Pancreas (tissue), 10 donors: ENCODE measurements around the gene PIGO. TPM values are rescaled to one million over a fixed set of nuclear protein-coding genes. Genes with fewer than 3 reads are reported as not detected.

Source experiments
- ATAC-seq, 4 donors: fragments of 200-7000 bp; cut with Tn5 transposase; one replicate each; pipeline versions ENCODE4 v1.8.0 to v1.9.1; 2020; ENCODE audit warnings: mild to moderate bottlenecking in 4 of 4, moderate library complexity in 4 of 4
- DNase-seq, 6 donors: peaks; one replicate each; pipeline ENCODE4 v3.0.0-alpha.2; 2020
- FAIRE-seq: peaks from 2 replicates; lab custom pipeline; 2012; peaks lifted over from hg19 to GRCh38; lab: Jason Lieb, UNC
- H3K27ac ChIP-seq, 4 donors: fragments of 200-600 bp; sonication (generic); 1 replicate in 3 of 4; 2 replicates in 1 of 4; pipeline versions ENCODE4 v1.5.0 to v1.8.0; 2020
- H3K27me3 ChIP-seq, 4 donors: fragments of 200-600 bp; one replicate each; pipeline ENCODE4 v1.8.0; 2021
- H3K36me3 ChIP-seq, 3 donors: fragments of 200-600 bp; sonication (generic) in 1 of 3; one replicate each; pipeline versions ENCODE4 v1.5.0 to v1.8.0; 2020 to 2021
- H3K4me1 ChIP-seq, 3 donors: fragments of 200-600 bp; one replicate each; pipeline ENCODE4 v1.8.0; 2021
- H3K4me3 ChIP-seq, 4 donors: fragments of 200-600 bp; sonication (generic) in 2 of 4; one replicate each; pipeline versions ENCODE4 v1.5.0 to v1.8.0; 2020 to 2021
- H3K9me3 ChIP-seq, 4 donors: fragments of 200-600 bp; one replicate each; pipeline ENCODE4 v1.8.0; 2021
- WGBS, 2 donors: extraction: QIAGEN DNeasy Blood & Tissue Kit; methylation state at CpG; one replicate each; pipeline ENCODE4 v1.1.7; 2013; 5-methylcytosine and 5-hydroxymethylcytosine counted together
- intact Hi-C, 3 donors: fragments of 100-400 bp; cut with DNase I; formaldehyde crosslinking; loops; one replicate each; pipeline versions ENCODE4 v1.11.1 to v1.14.2; 2022
- polyA plus RNA-seq, 2 donors: library from polyadenylated mRNA; stranded (reverse); fragments of 200-250 nt; gene quantifications; one replicate each; pipeline ENCODE4 v1.2.3, GENCODE V29; 2013
- total RNA-seq, 6 donors: library from RNA; stranded (reverse); fragmentation: NEBNext Ultra II Directional in 4 of 6; extraction: Animal tissue kit (Norgen Biotek cat#: 25700) in 4 of 6; gene quantifications; one replicate each; pipeline versions ENCODE4 v1.2.1 to v1.2.4, GENCODE V29; 2021 to 2023
- TF ChIP-seq, protein P1 (sequence below), 4 donors: fragments of 200-600 bp; sonication (generic) in 3 of 4; IDR thresholded peaks; one replicate each; pipeline versions ENCODE4 v1.5.0 to v1.8.0; 2021; ENCODE audit warnings: antibody characterized with exemption in 4 of 4
- donor health status: healthy with polysubstance abuse.
- donor health status: DM: no; HTN: no; CAD: no; lungs with moderate emphysema.
- donor health status: DM: no; HTN: no; CAD: no.
- donor health status: control.
- donor health status: control.
- donor health status: Bipolar disorder and iron deficiency.
- donor health status: DM: yes; HTN: yes; CAD: no.
- donor health status: DM: no; HTN: no; CAD: no.
- donor health status: DM: no; HTN: no; CAD: no.
- donor health status: DM: yes; HTN: yes; CAD: no.

Gene PIGO
- total and polyA plus RNA-seq, 8 donors = 14.2 to 26.1 (median 17.7) TPM

DNA sequence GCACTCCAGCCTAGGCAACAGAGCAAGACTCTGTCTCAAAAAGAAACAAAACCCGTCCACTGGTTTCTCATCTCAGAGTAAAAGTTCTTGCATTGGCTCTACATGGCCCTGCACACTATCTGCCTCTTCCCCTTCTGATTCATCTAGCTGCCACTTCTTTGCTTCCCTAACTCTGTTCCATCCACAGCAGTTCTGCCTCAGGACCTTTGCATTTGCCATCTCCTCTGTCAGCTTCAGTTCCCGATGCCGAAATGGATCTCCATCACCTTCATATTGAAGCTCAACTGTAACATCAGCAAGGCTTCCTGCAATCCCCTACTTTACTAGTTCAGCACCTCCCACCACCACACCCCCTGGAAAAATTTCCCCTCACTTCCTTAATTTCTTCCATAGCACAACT is 1.2 kb upstream of the PIGO start:
- Histone ChIP-seq H3K9me3 (no peaks in the 10 kb centered on the region), H3K4me1 (peaks cover 5 to 12% (median 6%) of the 10 kb centered on the region in 3 donors), H3K36me3 (peaks cover 0 to 5% (median 0%) of the 10 kb centered on the region in 3 donors), H3K4me3 (no peak overlapping the region), H3K27ac (no peak overlapping the region), H3K27me3 (no peaks in the 10 kb centered on the region)
- TF ChIP-seq, protein P1, sequence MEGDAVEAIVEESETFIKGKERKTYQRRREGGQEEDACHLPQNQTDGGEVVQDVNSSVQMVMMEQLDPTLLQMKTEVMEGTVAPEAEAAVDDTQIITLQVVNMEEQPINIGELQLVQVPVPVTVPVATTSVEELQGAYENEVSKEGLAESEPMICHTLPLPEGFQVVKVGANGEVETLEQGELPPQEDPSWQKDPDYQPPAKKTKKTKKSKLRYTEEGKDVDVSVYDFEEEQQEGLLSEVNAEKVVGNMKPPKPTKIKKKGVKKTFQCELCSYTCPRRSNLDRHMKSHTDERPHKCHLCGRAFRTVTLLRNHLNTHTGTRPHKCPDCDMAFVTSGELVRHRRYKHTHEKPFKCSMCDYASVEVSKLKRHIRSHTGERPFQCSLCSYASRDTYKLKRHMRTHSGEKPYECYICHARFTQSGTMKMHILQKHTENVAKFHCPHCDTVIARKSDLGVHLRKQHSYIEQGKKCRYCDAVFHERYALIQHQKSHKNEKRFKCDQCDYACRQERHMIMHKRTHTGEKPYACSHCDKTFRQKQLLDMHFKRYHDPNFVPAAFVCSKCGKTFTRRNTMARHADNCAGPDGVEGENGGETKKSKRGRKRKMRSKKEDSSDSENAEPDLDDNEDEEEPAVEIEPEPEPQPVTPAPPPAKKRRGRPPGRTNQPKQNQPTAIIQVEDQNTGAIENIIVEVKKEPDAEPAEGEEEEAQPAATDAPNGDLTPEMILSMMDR (IDR thresholded peaks at IDR 0.05) = no peak
- no peak for DNase-seq
- FAIRE-seq = no peak
- intact Hi-C loops = no loop called here
- no peak for ATAC-seq
- WGBS, 2 donors = 63 to 71% methylated on average over 3 of the region's 3 CpGs

DNA sequence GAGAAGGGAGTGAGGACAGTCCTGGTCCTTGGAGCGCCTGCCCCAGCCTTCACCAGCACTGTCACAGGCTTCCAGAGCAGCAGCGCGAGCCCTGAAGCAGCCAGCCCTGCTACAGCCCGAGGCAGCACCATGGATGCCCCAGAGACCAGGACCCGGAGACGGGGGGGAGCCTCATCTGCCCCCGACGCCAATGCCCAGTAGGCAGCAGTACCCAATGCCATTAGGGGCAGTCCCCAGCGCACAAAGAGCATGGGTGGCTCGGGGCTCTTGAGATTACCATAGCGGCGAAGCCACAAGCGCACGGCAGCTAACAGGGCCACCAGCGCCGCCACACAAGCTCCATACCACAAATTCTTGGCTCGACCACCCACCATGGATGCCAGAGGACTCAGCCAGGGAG is 4.9 kb downstream of the PIGO start:
- TF ChIP-seq, protein P1 (IDR thresholded peaks at IDR 0.05) = no peak
- no peak for FAIRE-seq
- no peak for ATAC-seq
- H3K27ac ChIP-seq = no peak overlapping the region
- peaks cover 5 to 38% (median 26%) of the 10 kb centered on the region in 3 donors for H3K36me3 ChIP-seq
- DNase-seq = no peak
- 94 to 99% methylated on average over 17 of the region's 17 CpGs for WGBS, 2 donors
- H3K9me3 ChIP-seq = no peaks in the 10 kb centered on the region
- H3K4me3 ChIP-seq = no peak overlapping the region
- no peaks in the 10 kb centered on the region for H3K27me3 ChIP-seq
- peaks cover 0 to 5% (median 0%) of the 10 kb centered on the region in 3 donors for H3K4me1 ChIP-seq
- intact Hi-C loops = no loop called here

DNA sequence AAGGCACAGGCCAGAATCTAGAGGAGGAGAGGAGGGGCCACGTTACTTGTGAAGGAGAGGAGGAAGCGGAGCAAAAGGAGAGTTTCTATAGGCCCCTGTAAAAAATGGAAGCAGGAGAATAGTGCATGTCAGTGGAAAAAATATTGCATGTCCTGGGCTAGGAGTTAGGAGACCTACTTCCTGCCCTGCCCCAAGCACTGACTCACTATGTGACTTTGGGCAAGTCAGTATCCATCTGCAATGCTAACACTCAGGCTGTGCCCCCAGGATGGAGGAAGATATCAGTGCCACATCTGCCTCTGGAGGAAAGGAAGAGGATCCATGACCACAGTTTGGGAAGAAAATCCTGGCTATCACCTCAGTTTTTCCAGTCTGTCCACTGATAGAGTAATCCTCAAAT is 7.0 kb downstream of the PIGO start:
- H3K4me1 ChIP-seq = no peaks in the 10 kb centered on the region
- ATAC-seq (no peak), DNase-seq (no peak), FAIRE-seq (no peak)
- no peaks in the 10 kb centered on the region for H3K27me3 ChIP-seq
- peaks cover 5 to 38% (median 26%) of the 10 kb centered on the region in 3 donors for H3K36me3 ChIP-seq
- H3K27ac ChIP-seq = no peak overlapping the region
- TF ChIP-seq, protein P1 (IDR thresholded peaks at IDR 0.05) = no peak
- no peak overlapping the region for H3K4me3 ChIP-seq
- intact Hi-C loops = no loop called here
- H3K9me3 ChIP-seq = no peaks in the 10 kb centered on the region
- WGBS, 2 donors = 94 to 95% methylated on average over 2 of the region's 2 CpGs

DNA sequence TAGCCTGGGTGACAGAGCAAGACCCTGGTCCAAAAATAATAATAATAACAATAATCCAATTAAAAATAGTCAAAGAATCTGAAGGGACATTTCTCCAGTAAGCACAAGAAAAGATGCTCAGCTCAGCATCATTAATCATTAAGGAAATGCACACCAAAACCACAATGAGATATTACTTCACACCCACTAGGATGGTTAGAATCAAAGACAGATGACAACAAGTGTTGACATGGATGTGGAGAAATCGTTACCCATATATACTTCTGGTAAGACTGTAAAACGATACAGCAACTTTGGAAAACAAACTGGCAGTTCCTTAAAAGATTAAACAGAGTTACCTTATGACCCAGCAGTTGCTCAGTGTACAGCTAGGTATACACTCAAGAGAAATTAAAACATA is 11.3 kb downstream of the PIGO start:
- no peak for FAIRE-seq
- Histone ChIP-seq H3K27me3 (no peaks in the 10 kb centered on the region), H3K27ac (no peak overlapping the region), H3K36me3 (peaks cover 3 to 22% (median 19%) of the 10 kb centered on the region in 3 donors), H3K4me1 (no peaks in the 10 kb centered on the region), H3K4me3 (no peak overlapping the region), H3K9me3 (no peaks in the 10 kb centered on the region)
- DNase-seq = no peak
- TF ChIP-seq, protein P1 (IDR thresholded peaks at IDR 0.05) = no peak
- 84% methylated on average over 2 of the region's 2 CpGs for WGBS, 2 donors
- intact Hi-C loops = no loop called here
- ATAC-seq = no peak

DNA sequence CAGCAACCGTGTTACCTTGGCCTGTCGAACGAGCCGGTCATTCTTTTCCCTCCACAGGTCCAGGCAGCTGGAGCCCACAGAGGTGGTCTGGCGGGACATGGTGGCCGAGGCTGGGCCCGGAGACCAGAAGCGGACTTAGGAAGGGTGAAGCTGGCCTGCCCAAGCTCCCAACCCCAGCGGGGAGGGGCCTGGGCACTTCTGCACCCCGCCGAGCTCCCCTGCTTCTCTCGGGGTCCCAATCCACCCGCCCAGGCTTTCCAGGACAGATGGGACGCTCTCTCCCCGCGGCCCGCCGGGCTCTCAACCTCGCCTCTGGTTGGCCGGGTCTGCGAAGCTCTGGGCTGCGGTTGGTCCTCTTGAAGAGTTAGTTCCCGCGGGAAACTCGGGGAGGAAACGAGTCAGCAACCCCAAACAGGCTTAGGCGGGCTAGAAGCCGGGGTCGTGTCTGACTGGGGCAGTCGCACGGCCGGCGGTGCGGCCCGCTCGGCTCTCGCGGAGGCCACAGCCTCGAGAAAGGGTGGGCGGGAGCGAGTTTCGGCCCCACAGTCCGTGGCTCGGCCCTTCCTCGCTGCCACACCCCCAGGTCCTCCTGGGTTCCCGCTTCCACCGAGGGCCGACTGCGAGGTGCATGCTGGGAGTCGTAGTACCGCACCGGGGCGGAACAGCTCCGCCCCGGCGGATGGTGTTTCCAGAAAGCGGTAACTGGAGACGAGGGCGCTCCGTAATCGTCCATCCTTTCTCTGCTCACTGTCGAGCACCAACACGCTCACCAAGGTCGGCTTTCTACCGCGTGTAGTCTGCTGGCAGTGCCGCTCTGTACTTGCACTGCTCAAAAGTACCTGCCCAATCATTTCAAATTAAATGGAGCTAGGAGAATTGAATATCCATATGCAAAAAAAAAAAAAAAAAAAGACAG is 16.7 kb downstream of the PIGO start, which contains the start of gene FANCG:
Gene FANCG, minus strand, starts transcription at position 517 of the 916 bp plus-strand sequence. Its CDS starts 418 bp downstream, at position 99.
- FAIRE-seq (no peak), DNase-seq (peak; percentile 85 to 93 (median 88)), ATAC-seq (peak; percentile 97 to 99 (median 98))
- WGBS, 2 donors = 0 to 1% methylated on average over 59 to 67 of the region's 67 CpGs
- Histone ChIP-seq H3K4me3 (peak within 1 kb of the TSS; percentile 79 to 85 (median 84)), H3K4me1 (peaks cover 0 to 11% (median 6%) of the 10 kb centered on the region in 3 donors), H3K36me3 (no peaks in the 10 kb centered on the region), H3K27ac (peak within 1 kb of the TSS in 2 of 4 donors; percentile 50 to 63), H3K27me3 (no peaks in the 10 kb centered on the region), H3K9me3 (no peaks in the 10 kb centered on the region)
- TF ChIP-seq, protein P1 (IDR thresholded peaks at IDR 0.05) = peak in 1 of 4 donors; percentile 27
- intact Hi-C loops = no loop called here
